Testis (tissue), 2 donors: ENCODE measurements around the gene ANXA4.

Source experiments
- POLR2A ChIP-seq: fragments of 450-650 bp; IDR thresholded peaks from one replicate; pipeline ENCODE4 v1.6.1; 2017; ENCODE audit warnings: antibody characterized with exemption, mild to moderate bottlenecking, moderate library complexity
- TF ChIP-seq, protein P1 (sequence below), 3 experiments: fragments of 450-650 bp in 2 of 3; fragments of 200-600 bp in 1 of 3; sonication (generic) in 1 of 3; IDR thresholded peaks; one replicate each; pipeline ENCODE4 v1.5.1; 2016 to 2019; ENCODE audit warnings: antibody characterized with exemption in 3 of 3, mild to moderate bottlenecking in 2 of 3, moderate library complexity in 1 of 3

- TF ChIP-seq, protein P1, sequence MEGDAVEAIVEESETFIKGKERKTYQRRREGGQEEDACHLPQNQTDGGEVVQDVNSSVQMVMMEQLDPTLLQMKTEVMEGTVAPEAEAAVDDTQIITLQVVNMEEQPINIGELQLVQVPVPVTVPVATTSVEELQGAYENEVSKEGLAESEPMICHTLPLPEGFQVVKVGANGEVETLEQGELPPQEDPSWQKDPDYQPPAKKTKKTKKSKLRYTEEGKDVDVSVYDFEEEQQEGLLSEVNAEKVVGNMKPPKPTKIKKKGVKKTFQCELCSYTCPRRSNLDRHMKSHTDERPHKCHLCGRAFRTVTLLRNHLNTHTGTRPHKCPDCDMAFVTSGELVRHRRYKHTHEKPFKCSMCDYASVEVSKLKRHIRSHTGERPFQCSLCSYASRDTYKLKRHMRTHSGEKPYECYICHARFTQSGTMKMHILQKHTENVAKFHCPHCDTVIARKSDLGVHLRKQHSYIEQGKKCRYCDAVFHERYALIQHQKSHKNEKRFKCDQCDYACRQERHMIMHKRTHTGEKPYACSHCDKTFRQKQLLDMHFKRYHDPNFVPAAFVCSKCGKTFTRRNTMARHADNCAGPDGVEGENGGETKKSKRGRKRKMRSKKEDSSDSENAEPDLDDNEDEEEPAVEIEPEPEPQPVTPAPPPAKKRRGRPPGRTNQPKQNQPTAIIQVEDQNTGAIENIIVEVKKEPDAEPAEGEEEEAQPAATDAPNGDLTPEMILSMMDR (IDR thresholded peaks at IDR 0.05): no peak
- TF ChIP-seq POLR2A: no peak
Observed at GRCh38 chr2:69765096-69765380, 23.1 kb downstream of the ANXA4 start.
